Esophagus (tissue), 2 donors: ENCODE data around the gene RABGEF1. TPM values are rescaled to one million over a fixed set of nuclear protein-coding genes. Genes with fewer than 3 reads are reported as not detected.
"Not testable (repeated sequence)": the region's sequence is repeated elsewhere in the genome, so short reads cannot be mapped to it uniquely, and the experiment has no call there.

Experiments used
- H3K27ac ChIP-seq, 2 donors: one replicate each; pipeline ENCODE4 v1.5.1; 2013; ENCODE audit warnings: low read depth in 2 of 2, mild to moderate bottlenecking in 2 of 2, inconsistent platforms in 1 of 2, low read length in 1 of 2, moderate library complexity in 1 of 2
- H3K27me3 ChIP-seq, 2 donors: one replicate each; pipeline ENCODE4 v1.6.1; 2013; ENCODE audit warnings: low read length in 2 of 2, control low read depth in 1 of 2, mild to moderate bottlenecking in 1 of 2; ENCODE audit not compliant: insufficient read depth in 2 of 2, control insufficient read depth in 1 of 2
- H3K36me3 ChIP-seq, 2 donors: one replicate each; pipeline ENCODE4 v1.6.1; 2013; ENCODE audit warnings: low read length in 1 of 2; ENCODE audit not compliant: control insufficient read depth in 2 of 2, insufficient read depth in 2 of 2
- H3K4me1 ChIP-seq, 2 donors: one replicate each; pipeline ENCODE4 v1.6.1; 2013; ENCODE audit warnings: low read length in 1 of 2; ENCODE audit not compliant: control insufficient read depth in 2 of 2, insufficient read depth in 2 of 2
- H3K4me3 ChIP-seq, 2 donors: one replicate each; pipeline ENCODE4 v1.5.1; 2013; ENCODE audit warnings: low read length in 2 of 2, mild to moderate bottlenecking in 2 of 2, low read depth in 1 of 2, moderate library complexity in 1 of 2
- H3K9me3 ChIP-seq, 2 donors: one replicate each; pipeline ENCODE4 v1.6.1; 2013; ENCODE audit warnings: mild to moderate bottlenecking in 2 of 2, low read depth in 1 of 2, low read length in 1 of 2, moderate library complexity in 1 of 2; ENCODE audit not compliant: control insufficient read depth in 2 of 2, insufficient read depth in 1 of 2
- WGBS, 2 donors: extraction: QIAGEN DNeasy Blood & Tissue Kit; methylation state at CpG; one replicate each; pipeline ENCODE4 v1.1.7; 2013; 5-methylcytosine and 5-hydroxymethylcytosine counted together
- polyA plus RNA-seq, 2 donors: library from polyadenylated mRNA; stranded (reverse); fragments of 200-250 nt; gene quantifications; one replicate each; pipeline ENCODE4 v1.2.3, GENCODE V29; 2013
- donor health status: healthy with polysubstance abuse.
- donor health status: Bipolar disorder and iron deficiency.

RABGEF1 gene
- polyA plus RNA-seq, 2 donors: 18.5 to 21.3 TPM

- WGBS, 2 donors: 87 to 90% methylated on average over 7 of the region's 7 CpGs
- Histone ChIP-seq H3K9me3 (no peaks in the 10 kb centered on the region), H3K4me1 (peaks cover 8% of the 10 kb centered on the region in 2 donors), H3K27me3 (no peaks in the 10 kb centered on the region), H3K27ac (no peak overlapping the region), H3K4me3 (no peak overlapping the region), H3K36me3 (no peaks in the 10 kb centered on the region)
Measured at GRCh38 chr7:66700633-66701131, 39.9 kb upstream of the RABGEF1 start.

- no peaks in the 10 kb centered on the region for H3K36me3 ChIP-seq
- no peaks in the 10 kb centered on the region for H3K27me3 ChIP-seq
- H3K27ac ChIP-seq: no peak overlapping the region
- no peaks in the 10 kb centered on the region for H3K9me3 ChIP-seq
- H3K4me1 ChIP-seq: no peaks in the 10 kb centered on the region
- no peak overlapping the region for H3K4me3 ChIP-seq
Measured at GRCh38 chr7:66707825-66708224, 32.7 kb upstream of the RABGEF1 start.

- not testable (repeated sequence) for H3K36me3 ChIP-seq, H3K4me3 ChIP-seq, H3K4me1 ChIP-seq, H3K27me3 ChIP-seq, H3K9me3 ChIP-seq, H3K27ac ChIP-seq
- WGBS, 2 donors: 97 to 98% methylated on average over 4 of the region's 4 CpGs
Measured at GRCh38 chr7:66710752-66711151, 29.8 kb upstream of the RABGEF1 start.

GRCh38 chr7:66713687-66714086 is 26.8 kb upstream of the RABGEF1 start:
- Histone ChIP-seq H3K27ac (no peak overlapping the region), H3K27me3 (no peaks in the 10 kb centered on the region), H3K36me3 (peaks cover 0 to 6% of the 10 kb centered on the region in 2 donors), H3K9me3 (no peaks in the 10 kb centered on the region), H3K4me3 (no peak overlapping the region), H3K4me1 (no peaks in the 10 kb centered on the region)
- 97 to 100% methylated on average over 1 of the region's 1 CpG for WGBS, 2 donors

GRCh38 chr7:66716634-66717033 is 23.9 kb upstream of the RABGEF1 start:
- H3K27ac ChIP-seq, H3K36me3 ChIP-seq, H3K4me3 ChIP-seq, H3K27me3 ChIP-seq, H3K4me1 ChIP-seq, H3K9me3 ChIP-seq: not testable (repeated sequence)
- 97 to 98% methylated on average over 6 to 7 of the region's 7 CpGs for WGBS, 2 donors

- H3K36me3 ChIP-seq: peaks cover 0 to 6% of the 10 kb centered on the region in 2 donors
- no peaks in the 10 kb centered on the region for H3K4me1 ChIP-seq
- no peak overlapping the region for H3K4me3 ChIP-seq
- no peak overlapping the region for H3K27ac ChIP-seq
- H3K9me3 ChIP-seq: peaks cover 0 to under 1% of the 10 kb centered on the region in 2 donors
- H3K27me3 ChIP-seq: no peaks in the 10 kb centered on the region
- 90 to 100% methylated on average over 1 of the region's 1 CpG for WGBS, 2 donors
Measured at GRCh38 chr7:66720561-66720960, 20.0 kb upstream of the RABGEF1 start.

GRCh38 chr7:66725843-66726242 is 14.7 kb upstream of the RABGEF1 start:
- H3K4me1 ChIP-seq: no peaks in the 10 kb centered on the region
- no peak overlapping the region for H3K4me3 ChIP-seq
- peaks cover 0 to 9% of the 10 kb centered on the region in 2 donors for H3K36me3 ChIP-seq
- 95 to 100% methylated on average over 2 of the region's 2 CpGs for WGBS, 2 donors
- H3K27ac ChIP-seq: no peak overlapping the region
- H3K27me3 ChIP-seq: no peaks in the 10 kb centered on the region
- peaks cover 0 to 3% of the 10 kb centered on the region in 2 donors for H3K9me3 ChIP-seq

GRCh38 chr7:66727058-66727457 is 13.5 kb upstream of the RABGEF1 start:
- H3K36me3 ChIP-seq: peaks cover 0 to 9% of the 10 kb centered on the region in 2 donors
- H3K9me3 ChIP-seq: peaks cover 0 to 3% of the 10 kb centered on the region in 2 donors
- no peaks in the 10 kb centered on the region for H3K27me3 ChIP-seq
- no peaks in the 10 kb centered on the region for H3K4me1 ChIP-seq
- H3K4me3 ChIP-seq: no peak overlapping the region
- H3K27ac ChIP-seq: peak overlapping the region; percentile 40 to 57
- WGBS, 2 donors: 78 to 81% methylated on average over 3 of the region's 3 CpGs

- no peak overlapping the region for H3K4me3 ChIP-seq
- WGBS, 2 donors: 86 to 90% methylated on average over 6 of the region's 6 CpGs
- H3K4me1 ChIP-seq: no peaks in the 10 kb centered on the region
- peaks cover 0 to 9% of the 10 kb centered on the region in 2 donors for H3K36me3 ChIP-seq
- peaks cover 0 to 3% of the 10 kb centered on the region in 2 donors for H3K9me3 ChIP-seq
- no peak overlapping the region for H3K27ac ChIP-seq
- H3K27me3 ChIP-seq: no peaks in the 10 kb centered on the region
Measured at GRCh38 chr7:66728571-66728970, 12.0 kb upstream of the RABGEF1 start.

- 96 to 100% methylated on average over 3 of the region's 3 CpGs for WGBS, 2 donors
- peaks cover 0 to 3% of the 10 kb centered on the region in 2 donors for H3K9me3 ChIP-seq
Measured at GRCh38 chr7:66729274-66729673, 11.3 kb upstream of the RABGEF1 start.

More at GRCh38 chr7:66729274-66729673, 11.3 kb upstream of the RABGEF1 start:
- Histone ChIP-seq H3K27ac (no peak overlapping the region), H3K4me3 (no peak overlapping the region), H3K36me3 (peaks cover 0 to 9% of the 10 kb centered on the region in 2 donors), H3K4me1 (no peaks in the 10 kb centered on the region), H3K27me3 (no peaks in the 10 kb centered on the region)
